ENCODE measurements around the gene OSBPL3. TPM values are rescaled to one million over a fixed set of nuclear protein-coding genes. Genes with fewer than 3 reads are reported as not detected.
"Not testable (repeated sequence)": the region's sequence is repeated elsewhere in the genome, so short reads cannot be mapped to it uniquely, and the experiment has no call there.

The OSBPL3 gene
- total RNA-seq, 1 experiment from 2014 or later, result 32.8 TPM

GRCh38 chr7:24911213-24911603, 68.8 kb downstream of the OSBPL3 start:
- no peak for DNase-seq
- H3K4me3 ChIP-seq, result no peak overlapping the region
- no peak overlapping the region for H3K27ac ChIP-seq
- no peaks in the 10 kb centered on the region for H3K9me3 ChIP-seq (replicated peaks)
- peaks cover 5% of the 10 kb centered on the region; the same call in 1 of the 2 replicates for H3K4me1 ChIP-seq
- no peaks in the 10 kb centered on the region for H3K27me3 ChIP-seq
- H3K36me3 ChIP-seq, result no peaks in the 10 kb centered on the region

- H3K27ac ChIP-seq, result no peak overlapping the region
- no peak for DNase-seq
- H3K4me1 ChIP-seq, result peaks cover 5% of the 10 kb centered on the region; the same call in 1 of the 2 replicates
- no peaks in the 10 kb centered on the region for H3K36me3 ChIP-seq
- H3K9me3 ChIP-seq (replicated peaks), result no peaks in the 10 kb centered on the region
- H3K27me3 ChIP-seq, result no peaks in the 10 kb centered on the region
- no peak overlapping the region for H3K4me3 ChIP-seq
These were observed 69.3 kb downstream of the OSBPL3 start for GRCh38 chr7:24910551-24911212.

GRCh38 chr7:24908727-24909126, 71.3 kb downstream of the OSBPL3 start:
- no peaks in the 10 kb centered on the region for H3K9me3 ChIP-seq (replicated peaks)
- H3K36me3 ChIP-seq, result no peaks in the 10 kb centered on the region
- no peaks in the 10 kb centered on the region for H3K27me3 ChIP-seq
- no peak overlapping the region for H3K27ac ChIP-seq
- H3K4me3 ChIP-seq, result no peak overlapping the region
- DNase-seq, result no peak
- peaks cover 5% of the 10 kb centered on the region; the same call in 1 of the 2 replicates for H3K4me1 ChIP-seq

GRCh38 chr7:24908166-24908565, 71.8 kb downstream of the OSBPL3 start:
- H3K27ac ChIP-seq, result no peak overlapping the region
- no peak for DNase-seq
- H3K4me3 ChIP-seq, result no peak overlapping the region
- no peaks in the 10 kb centered on the region for H3K27me3 ChIP-seq
- no peaks in the 10 kb centered on the region for H3K9me3 ChIP-seq (replicated peaks)
- peaks cover under 1% of the 10 kb centered on the region; the same call in 1 of the 2 replicates for H3K4me1 ChIP-seq
- no peaks in the 10 kb centered on the region for H3K36me3 ChIP-seq

GRCh38 chr7:24907311-24907886, 72.6 kb downstream of the OSBPL3 start:
- no peak overlapping the region for H3K27ac ChIP-seq
- no peak for DNase-seq
- H3K4me1 ChIP-seq, result no peaks in the 10 kb centered on the region
- H3K9me3 ChIP-seq (replicated peaks), result no peaks in the 10 kb centered on the region
- H3K27me3 ChIP-seq, result no peaks in the 10 kb centered on the region
- H3K36me3 ChIP-seq, result no peaks in the 10 kb centered on the region
- no peak overlapping the region for H3K4me3 ChIP-seq

- Histone ChIP-seq H3K27ac (no peak overlapping the region), H3K4me1 (no peaks in the 10 kb centered on the region), H3K27me3 (no peaks in the 10 kb centered on the region), H3K36me3 (no peaks in the 10 kb centered on the region), H3K9me3 (replicated peaks) (no peaks in the 10 kb centered on the region), H3K4me3 (no peak overlapping the region)
- DNase-seq, result no peak
These were observed 73.8 kb downstream of the OSBPL3 start for GRCh38 chr7:24905996-24906770.

- not testable (repeated sequence) for H3K4me1 ChIP-seq
These were observed 76.0 kb downstream of the OSBPL3 start for GRCh38 chr7:24903992-24904391.

GRCh38 chr7:24903559-24903958, 76.4 kb downstream of the OSBPL3 start:
- Histone ChIP-seq H3K36me3 (no peaks in the 10 kb centered on the region), H3K9me3 (replicated peaks) (no peaks in the 10 kb centered on the region), H3K27ac (no peak overlapping the region), H3K27me3 (no peaks in the 10 kb centered on the region), H3K4me3 (no peak overlapping the region), H3K4me1 (peaks cover 4% of the 10 kb centered on the region; the same call in 1 of the 2 replicates)
- no peak for DNase-seq

More at GRCh38 chr7:24903992-24904391, 76.0 kb downstream of the OSBPL3 start:
- DNase-seq; H3K4me3 ChIP-seq; H3K27me3 ChIP-seq; H3K36me3 ChIP-seq; H3K9me3 ChIP-seq (replicated peaks); H3K27ac ChIP-seq: not testable (repeated sequence)

GRCh38 chr7:24902931-24903330, 77.0 kb downstream of the OSBPL3 start:
- Histone ChIP-seq H3K27me3 (no peaks in the 10 kb centered on the region), H3K9me3 (replicated peaks) (no peaks in the 10 kb centered on the region), H3K36me3 (no peaks in the 10 kb centered on the region), H3K4me1 (peaks cover 4% of the 10 kb centered on the region; the same call in 1 of the 2 replicates), H3K4me3 (no peak overlapping the region), H3K27ac (no peak overlapping the region)
- DNase-seq, result no peak

GRCh38 chr7:24902276-24902675, 77.7 kb downstream of the OSBPL3 start:
- Histone ChIP-seq H3K4me3 (no peak overlapping the region), H3K9me3 (replicated peaks) (no peaks in the 10 kb centered on the region), H3K27ac (no peak overlapping the region), H3K4me1 (peaks cover 4% of the 10 kb centered on the region; the same call in 1 of the 2 replicates), H3K27me3 (no peaks in the 10 kb centered on the region), H3K36me3 (no peaks in the 10 kb centered on the region)
- DNase-seq, result no peak

GRCh38 chr7:24899905-24900304, 80.1 kb downstream of the OSBPL3 start:
- H3K27me3 ChIP-seq, result no peaks in the 10 kb centered on the region
- H3K4me3 ChIP-seq, result no peak overlapping the region
- no peak for DNase-seq
- H3K9me3 ChIP-seq (replicated peaks), result no peaks in the 10 kb centered on the region
- no peak overlapping the region for H3K27ac ChIP-seq
- peaks cover 6% of the 10 kb centered on the region for H3K4me1 ChIP-seq
- no peaks in the 10 kb centered on the region for H3K36me3 ChIP-seq

GRCh38 chr7:24899161-24899560, 80.8 kb downstream of the OSBPL3 start:
- Histone ChIP-seq H3K4me3 (no peak overlapping the region), H3K27ac (no peak overlapping the region), H3K4me1 (peaks cover 11% of the 10 kb centered on the region), H3K9me3 (replicated peaks) (no peaks in the 10 kb centered on the region), H3K36me3 (no peaks in the 10 kb centered on the region), H3K27me3 (no peaks in the 10 kb centered on the region)
- DNase-seq, result no peak

- H3K4me1 ChIP-seq, result peaks cover 11% of the 10 kb centered on the region
- H3K36me3 ChIP-seq, result no peaks in the 10 kb centered on the region
- H3K27me3 ChIP-seq, result no peaks in the 10 kb centered on the region
- no peak overlapping the region for H3K4me3 ChIP-seq
- no peak for DNase-seq
- H3K27ac ChIP-seq, result no peak overlapping the region
- no peaks in the 10 kb centered on the region for H3K9me3 ChIP-seq (replicated peaks)
These were observed 81.3 kb downstream of the OSBPL3 start for GRCh38 chr7:24898691-24899090.

- Histone ChIP-seq H3K4me3 (no peak overlapping the region), H3K36me3 (no peaks in the 10 kb centered on the region), H3K27ac (no peak overlapping the region), H3K27me3 (no peaks in the 10 kb centered on the region), H3K9me3 (replicated peaks) (no peaks in the 10 kb centered on the region), H3K4me1 (peaks cover 18% of the 10 kb centered on the region)
- no peak for DNase-seq
These were observed 83.9 kb downstream of the OSBPL3 start for GRCh38 chr7:24896031-24896501.

Data from SJCRH30 (cell line).